GM23338 (cell line): ENCODE data around the gene IER2. TPM values are rescaled to one million over a fixed set of nuclear protein-coding genes. Genes with fewer than 3 reads are reported as not detected.

Source experiments
- ATAC-seq: fragments of 200-7000 bp; cut with Tn5 transposase; 3 replicates; pipeline ENCODE4 v1.9.1; 2020
- DNase-seq: peaks from one replicate; pipeline ENCODE4 v3.0.0-alpha.2; 2015; ENCODE audit warnings: low spot score
- H2AFZ ChIP-seq: fragments of 200-600 bp; sonication (generic); 2 replicates; pipeline ENCODE4 v1.8.0; 2016; ENCODE audit warnings: antibody characterized with exemption, mild to moderate bottlenecking, moderate library complexity
- H3F3A ChIP-seq: fragments of 200-600 bp; sonication (generic); replicated peaks from 2 replicates; pipeline ENCODE4 v1.8.0; 2017; ENCODE audit warnings: antibody characterized with exemption, mixed run types, low read depth
- H3K27ac ChIP-seq: fragments of 200-600 bp; sonication (generic); 2 replicates; pipeline ENCODE4 v1.6.1; 2016; ENCODE audit warnings: low read depth
- H3K27me3 ChIP-seq: fragments of 200-600 bp; sonication (generic); 2 replicates; pipeline ENCODE4 v1.8.0; 2016; ENCODE audit warnings: mild to moderate bottlenecking, mixed run types, moderate library complexity; ENCODE audit not compliant: insufficient read depth
- H3K36me3 ChIP-seq: fragments of 200-600 bp; sonication (generic); 2 replicates; pipeline ENCODE4 v1.8.0; 2016; ENCODE audit warnings: mild to moderate bottlenecking; ENCODE audit not compliant: insufficient read depth
- H3K4me1 ChIP-seq: fragments of 200-600 bp; sonication (generic); 2 replicates; pipeline ENCODE4 v1.8.0; 2016; ENCODE audit warnings: mild to moderate bottlenecking, moderate library complexity; ENCODE audit not compliant: insufficient read depth
- H3K4me2 ChIP-seq: fragments of 200-600 bp; sonication (generic); 2 replicates; pipeline ENCODE4 v1.7.1; 2017; ENCODE audit warnings: mixed run types
- H3K4me3 ChIP-seq: fragments of 200-600 bp; sonication (generic); 2 replicates; pipeline ENCODE4 v1.6.1; 2016; ENCODE audit warnings: mixed run types
- H3K79me2 ChIP-seq: fragments of 200-600 bp; sonication (generic); replicated peaks from 2 replicates; pipeline ENCODE4 v1.8.0; 2017; ENCODE audit warnings: mild to moderate bottlenecking; ENCODE audit not compliant: insufficient read depth
- H3K9me2 ChIP-seq: fragments of 200-600 bp; sonication (generic); 2 replicates; pipeline ENCODE4 v1.8.0; 2017; ENCODE audit not compliant: insufficient read depth
- H4K20me1 ChIP-seq: fragments of 200-600 bp; sonication (generic); replicated peaks from 2 replicates; pipeline ENCODE4 v1.8.0; 2017; ENCODE audit warnings: mild to moderate bottlenecking; ENCODE audit not compliant: insufficient read depth
- H3K27ac Mint-ChIP-seq: 2 replicates; pipeline ENCODE4 v1.8.0; 2020; ENCODE audit warnings: inconsistent platforms, mild to moderate bottlenecking, moderate library complexity, mixed read lengths
- H3K27me3 Mint-ChIP-seq: 3 replicates; pipeline ENCODE4 v1.8.0; 2022; ENCODE audit warnings: low read depth, mild to moderate bottlenecking, moderate library complexity, mixed read lengths, inconsistent platforms; ENCODE audit not compliant: insufficient read depth, poor library complexity
- H3K36me3 Mint-ChIP-seq: 3 replicates; pipeline ENCODE4 v1.8.0; 2021; ENCODE audit warnings: low read depth, mild to moderate bottlenecking, inconsistent platforms, moderate library complexity, mixed read lengths
- H3K4me1 Mint-ChIP-seq: 3 replicates; pipeline ENCODE4 v1.8.0; 2020; ENCODE audit warnings: mild to moderate bottlenecking, inconsistent platforms, mixed read lengths
- H3K4me3 Mint-ChIP-seq: 3 replicates; pipeline ENCODE4 v1.8.0; 2021; ENCODE audit warnings: moderate library complexity, mild to moderate bottlenecking, inconsistent platforms, mixed read lengths
- H3K9me3 Mint-ChIP-seq: 3 replicates; pipeline ENCODE4 v1.8.0; 2020; ENCODE audit warnings: moderate library complexity, mild to moderate bottlenecking, inconsistent platforms, mixed read lengths
- EZH2 ChIP-seq: fragments of 200-600 bp; sonication (generic); IDR thresholded peaks from one replicate; pipeline ENCODE4 v1.8.0; 2017; ENCODE audit warnings: antibody characterized with exemption, mild to moderate bottlenecking, low read depth; ENCODE audit not compliant: unreplicated experiment
- EZH2phosphoT487 ChIP-seq: fragments of 200-600 bp; sonication (generic); IDR thresholded peaks from one replicate; pipeline ENCODE4 v1.8.1; 2018; ENCODE audit warnings: antibody characterized with exemption; ENCODE audit not compliant: unreplicated experiment
- NANOG ChIP-seq: IDR thresholded peaks from 2 replicates; pipeline ENCODE4 v1.6.1; 2016; ENCODE audit warnings: antibody characterized with exemption, borderline replicate concordance
- POLR2AphosphoS5 ChIP-seq: IDR thresholded peaks from 2 replicates; pipeline ENCODE4 v1.6.1; 2016; ENCODE audit warnings: antibody characterized with exemption, low read depth
- STAT1 ChIP-seq: IDR thresholded peaks from one replicate; pipeline ENCODE4 v1.6.1; 2016; ENCODE audit warnings: antibody characterized with exemption; ENCODE audit not compliant: unreplicated experiment
- ZNF114 ChIP-seq: fragments of 250-450 bp; sonication (Bioruptor Pico); IDR thresholded peaks from 2 replicates; pipeline ENCODE4 v1.5.0; 2020; ENCODE audit warnings: mild to moderate bottlenecking, moderate library complexity
- ZNF331 ChIP-seq: fragments of 250-450 bp; sonication (Bioruptor Pico); IDR thresholded peaks from 2 replicates; pipeline ENCODE4 v1.5.0; 2020; ENCODE audit warnings: low read depth, mild to moderate bottlenecking, moderate library complexity
- polyA plus RNA-seq: library from polyadenylated mRNA; unstranded; fragments of >200 nt; fragmentation: Nextera tagmentation; extraction: Ambion mirVana; gene quantifications from 2 replicates; pipeline ENCODE4 v1.2.1, GENCODE V29; 2016
- total RNA-seq: library from RNA; depleted of rRNA; stranded (reverse); fragments of >200 nt; shearing (Covaris generic); gene quantifications from 2 replicates; pipeline ENCODE4 v1.2.3, GENCODE V29; 2014
- TF ChIP-seq, protein P1 (sequence below), 2 experiments: fragments of 200-600 bp in 1 of 2; sonication (generic) in 1 of 2; conservative IDR thresholded peaks; 2 replicates each; pipeline versions ENCODE4 v1.5.1 to v1.6.1; 2016 to 2017; ENCODE audit warnings: antibody characterized with exemption in 2 of 2, low read depth in 2 of 2, mild to moderate bottlenecking in 2 of 2, moderate library complexity in 1 of 2
- TF ChIP-seq, protein P2 (sequence below): fragments of 250-450 bp; sonication (Bioruptor Pico); IDR thresholded peaks from 2 replicates; pipeline ENCODE4 v1.5.0; 2020; ENCODE audit warnings: mild to moderate bottlenecking, moderate library complexity
- TF ChIP-seq, protein P3 (sequence below): IDR thresholded peaks from 2 replicates; pipeline ENCODE4 v1.6.1; 2016; ENCODE audit warnings: antibody characterized with exemption
- TF ChIP-seq, protein P4 (sequence below): IDR thresholded peaks from one replicate; pipeline ENCODE4 v1.6.1; 2018; ENCODE audit warnings: antibody characterized with exemption; ENCODE audit not compliant: unreplicated experiment

Gene IER2
- total and polyA plus RNA-seq, 2 experiments from 2014 or later, result 124 to 191 TPM

DNA sequence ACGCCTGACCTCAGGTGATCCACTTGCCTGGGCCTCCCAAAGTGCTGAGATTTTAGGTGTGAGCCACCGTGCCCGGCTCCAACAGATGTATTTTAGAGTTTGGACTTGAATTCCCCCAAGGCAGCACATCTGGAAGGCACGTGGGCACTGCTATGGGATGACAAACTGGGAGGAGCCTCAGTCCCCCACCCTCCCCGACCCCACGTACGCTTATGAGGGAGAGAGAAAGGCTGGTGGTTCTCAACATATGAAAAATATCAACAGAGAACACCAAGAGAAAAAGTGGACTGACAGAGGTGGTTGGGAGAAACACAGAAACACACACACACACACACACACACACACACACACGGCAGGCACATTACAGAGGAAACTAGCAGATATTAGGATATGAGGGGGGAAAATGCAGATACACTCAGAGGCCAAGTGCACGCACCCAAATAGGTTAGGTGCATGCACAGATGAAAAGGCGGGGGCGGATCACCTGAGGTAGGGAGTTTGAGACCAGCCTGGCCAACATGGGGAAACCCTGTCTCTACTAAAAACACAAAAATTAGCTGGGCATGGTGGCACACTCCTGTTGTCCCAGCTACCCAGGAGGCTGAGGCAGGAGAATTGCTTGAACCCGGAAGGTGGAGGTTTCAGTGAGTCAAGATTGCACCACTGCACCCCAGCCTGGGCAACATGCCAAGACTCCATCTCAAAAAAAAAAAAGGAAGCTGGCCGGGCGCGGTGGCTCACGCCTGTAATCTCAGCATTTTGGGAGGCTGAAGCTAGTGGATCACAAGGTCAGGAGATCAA is 3.2 kb upstream of the IER2 start:
- no peak for DNase-seq
- no peak overlapping the region for H3K27ac Mint-ChIP-seq

More for the DNA sequence above, 3.2 kb upstream of the IER2 start:
- peaks cover 3% of the 10 kb centered on the region; the same call in 1 of the 3 replicates for H3K9me3 Mint-ChIP-seq
- Histone ChIP-seq H4K20me1 (peaks cover 10% of the 10 kb centered on the region; the same call in 1 of the 2 replicates), H3K27me3 (no peaks in the 10 kb centered on the region), H3K4me3 (no peak overlapping the region), H3F3A (peaks cover 8% of the 10 kb centered on the region), H3K4me2 (no peak overlapping the region), H2AFZ (no peak overlapping the region), H3K27ac (no peak overlapping the region), H3K36me3 (no peaks in the 10 kb centered on the region), H3K79me2 (peaks cover 19% of the 10 kb centered on the region), H3K4me1 (no peaks in the 10 kb centered on the region), H3K9me2 (no peaks in the 10 kb centered on the region)
- TF ChIP-seq ZNF114 (CRISPR knock-in tag) (no peak), NANOG (no peak), POLR2AphosphoS5 (no peak), STAT1 (no peak), EZH2phosphoT487 (no peak), ZNF331 (CRISPR knock-in tag) (no peak), EZH2 (no peak)
- TF ChIP-seq, protein P1, sequence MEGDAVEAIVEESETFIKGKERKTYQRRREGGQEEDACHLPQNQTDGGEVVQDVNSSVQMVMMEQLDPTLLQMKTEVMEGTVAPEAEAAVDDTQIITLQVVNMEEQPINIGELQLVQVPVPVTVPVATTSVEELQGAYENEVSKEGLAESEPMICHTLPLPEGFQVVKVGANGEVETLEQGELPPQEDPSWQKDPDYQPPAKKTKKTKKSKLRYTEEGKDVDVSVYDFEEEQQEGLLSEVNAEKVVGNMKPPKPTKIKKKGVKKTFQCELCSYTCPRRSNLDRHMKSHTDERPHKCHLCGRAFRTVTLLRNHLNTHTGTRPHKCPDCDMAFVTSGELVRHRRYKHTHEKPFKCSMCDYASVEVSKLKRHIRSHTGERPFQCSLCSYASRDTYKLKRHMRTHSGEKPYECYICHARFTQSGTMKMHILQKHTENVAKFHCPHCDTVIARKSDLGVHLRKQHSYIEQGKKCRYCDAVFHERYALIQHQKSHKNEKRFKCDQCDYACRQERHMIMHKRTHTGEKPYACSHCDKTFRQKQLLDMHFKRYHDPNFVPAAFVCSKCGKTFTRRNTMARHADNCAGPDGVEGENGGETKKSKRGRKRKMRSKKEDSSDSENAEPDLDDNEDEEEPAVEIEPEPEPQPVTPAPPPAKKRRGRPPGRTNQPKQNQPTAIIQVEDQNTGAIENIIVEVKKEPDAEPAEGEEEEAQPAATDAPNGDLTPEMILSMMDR (conservative IDR thresholded peaks at IDR 0.05; ENCODE audit: low read depth in 2 of 2), result no peak
- TF ChIP-seq, protein P2, sequence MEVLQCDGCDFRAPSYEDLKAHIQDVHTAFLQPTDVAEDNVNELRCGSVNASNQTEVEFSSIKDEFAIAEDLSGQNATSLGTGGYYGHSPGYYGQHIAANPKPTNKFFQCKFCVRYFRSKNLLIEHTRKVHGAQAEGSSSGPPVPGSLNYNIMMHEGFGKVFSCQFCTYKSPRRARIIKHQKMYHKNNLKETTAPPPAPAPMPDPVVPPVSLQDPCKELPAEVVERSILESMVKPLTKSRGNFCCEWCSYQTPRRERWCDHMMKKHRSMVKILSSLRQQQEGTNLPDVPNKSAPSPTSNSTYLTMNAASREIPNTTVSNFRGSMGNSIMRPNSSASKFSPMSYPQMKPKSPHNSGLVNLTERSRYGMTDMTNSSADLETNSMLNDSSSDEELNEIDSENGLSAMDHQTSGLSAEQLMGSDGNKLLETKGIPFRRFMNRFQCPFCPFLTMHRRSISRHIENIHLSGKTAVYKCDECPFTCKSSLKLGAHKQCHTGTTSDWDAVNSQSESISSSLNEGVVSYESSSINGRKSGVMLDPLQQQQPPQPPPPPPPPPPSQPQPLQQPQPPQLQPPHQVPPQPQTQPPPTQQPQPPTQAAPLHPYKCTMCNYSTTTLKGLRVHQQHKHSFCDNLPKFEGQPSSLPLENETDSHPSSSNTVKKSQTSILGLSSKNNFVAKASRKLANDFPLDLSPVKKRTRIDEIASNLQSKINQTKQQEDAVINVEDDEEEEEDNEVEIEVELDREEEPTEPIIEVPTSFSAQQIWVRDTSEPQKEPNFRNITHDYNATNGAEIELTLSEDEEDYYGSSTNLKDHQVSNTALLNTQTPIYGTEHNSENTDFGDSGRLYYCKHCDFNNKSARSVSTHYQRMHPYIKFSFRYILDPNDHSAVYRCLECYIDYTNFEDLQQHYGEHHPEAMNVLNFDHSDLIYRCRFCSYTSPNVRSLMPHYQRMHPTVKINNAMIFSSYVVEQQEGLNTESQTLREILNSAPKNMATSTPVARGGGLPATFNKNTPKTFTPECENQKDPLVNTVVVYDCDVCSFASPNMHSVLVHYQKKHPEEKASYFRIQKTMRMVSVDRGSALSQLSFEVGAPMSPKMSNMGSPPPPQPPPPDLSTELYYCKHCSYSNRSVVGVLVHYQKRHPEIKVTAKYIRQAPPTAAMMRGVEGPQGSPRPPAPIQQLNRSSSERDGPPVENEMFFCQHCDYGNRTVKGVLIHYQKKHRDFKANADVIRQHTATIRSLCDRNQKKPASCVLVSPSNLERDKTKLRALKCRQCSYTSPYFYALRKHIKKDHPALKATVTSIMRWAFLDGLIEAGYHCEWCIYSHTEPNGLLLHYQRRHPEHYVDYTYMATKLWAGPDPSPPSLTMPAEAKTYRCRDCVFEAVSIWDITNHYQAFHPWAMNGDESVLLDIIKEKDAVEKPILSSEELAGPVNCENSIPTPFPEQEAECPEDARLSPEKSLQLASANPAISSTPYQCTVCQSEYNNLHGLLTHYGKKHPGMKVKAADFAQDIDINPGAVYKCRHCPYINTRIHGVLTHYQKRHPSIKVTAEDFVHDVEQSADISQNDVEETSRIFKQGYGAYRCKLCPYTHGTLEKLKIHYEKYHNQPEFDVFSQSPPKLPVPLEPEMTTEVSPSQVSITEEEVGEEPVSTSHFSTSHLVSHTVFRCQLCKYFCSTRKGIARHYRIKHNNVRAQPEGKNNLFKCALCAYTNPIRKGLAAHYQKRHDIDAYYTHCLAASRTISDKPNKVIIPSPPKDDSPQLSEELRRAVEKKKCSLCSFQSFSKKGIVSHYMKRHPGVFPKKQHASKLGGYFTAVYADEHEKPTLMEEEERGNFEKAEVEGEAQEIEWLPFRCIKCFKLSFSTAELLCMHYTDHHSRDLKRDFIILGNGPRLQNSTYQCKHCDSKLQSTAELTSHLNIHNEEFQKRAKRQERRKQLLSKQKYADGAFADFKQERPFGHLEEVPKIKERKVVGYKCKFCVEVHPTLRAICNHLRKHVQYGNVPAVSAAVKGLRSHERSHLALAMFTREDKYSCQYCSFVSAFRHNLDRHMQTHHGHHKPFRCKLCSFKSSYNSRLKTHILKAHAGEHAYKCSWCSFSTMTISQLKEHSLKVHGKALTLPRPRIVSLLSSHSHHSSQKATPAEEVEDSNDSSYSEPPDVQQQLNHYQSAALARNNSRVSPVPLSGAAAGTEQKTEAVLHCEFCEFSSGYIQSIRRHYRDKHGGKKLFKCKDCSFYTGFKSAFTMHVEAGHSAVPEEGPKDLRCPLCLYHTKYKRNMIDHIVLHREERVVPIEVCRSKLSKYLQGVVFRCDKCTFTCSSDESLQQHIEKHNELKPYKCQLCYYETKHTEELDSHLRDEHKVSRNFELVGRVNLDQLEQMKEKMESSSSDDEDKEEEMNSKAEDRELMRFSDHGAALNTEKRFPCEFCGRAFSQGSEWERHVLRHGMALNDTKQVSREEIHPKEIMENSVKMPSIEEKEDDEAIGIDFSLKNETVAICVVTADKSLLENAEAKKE (CRISPR knock-in tag), result no peak
- TF ChIP-seq, protein P3, sequence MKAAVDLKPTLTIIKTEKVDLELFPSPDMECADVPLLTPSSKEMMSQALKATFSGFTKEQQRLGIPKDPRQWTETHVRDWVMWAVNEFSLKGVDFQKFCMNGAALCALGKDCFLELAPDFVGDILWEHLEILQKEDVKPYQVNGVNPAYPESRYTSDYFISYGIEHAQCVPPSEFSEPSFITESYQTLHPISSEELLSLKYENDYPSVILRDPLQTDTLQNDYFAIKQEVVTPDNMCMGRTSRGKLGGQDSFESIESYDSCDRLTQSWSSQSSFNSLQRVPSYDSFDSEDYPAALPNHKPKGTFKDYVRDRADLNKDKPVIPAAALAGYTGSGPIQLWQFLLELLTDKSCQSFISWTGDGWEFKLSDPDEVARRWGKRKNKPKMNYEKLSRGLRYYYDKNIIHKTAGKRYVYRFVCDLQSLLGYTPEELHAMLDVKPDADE, result no peak
- TF ChIP-seq, protein P4, sequence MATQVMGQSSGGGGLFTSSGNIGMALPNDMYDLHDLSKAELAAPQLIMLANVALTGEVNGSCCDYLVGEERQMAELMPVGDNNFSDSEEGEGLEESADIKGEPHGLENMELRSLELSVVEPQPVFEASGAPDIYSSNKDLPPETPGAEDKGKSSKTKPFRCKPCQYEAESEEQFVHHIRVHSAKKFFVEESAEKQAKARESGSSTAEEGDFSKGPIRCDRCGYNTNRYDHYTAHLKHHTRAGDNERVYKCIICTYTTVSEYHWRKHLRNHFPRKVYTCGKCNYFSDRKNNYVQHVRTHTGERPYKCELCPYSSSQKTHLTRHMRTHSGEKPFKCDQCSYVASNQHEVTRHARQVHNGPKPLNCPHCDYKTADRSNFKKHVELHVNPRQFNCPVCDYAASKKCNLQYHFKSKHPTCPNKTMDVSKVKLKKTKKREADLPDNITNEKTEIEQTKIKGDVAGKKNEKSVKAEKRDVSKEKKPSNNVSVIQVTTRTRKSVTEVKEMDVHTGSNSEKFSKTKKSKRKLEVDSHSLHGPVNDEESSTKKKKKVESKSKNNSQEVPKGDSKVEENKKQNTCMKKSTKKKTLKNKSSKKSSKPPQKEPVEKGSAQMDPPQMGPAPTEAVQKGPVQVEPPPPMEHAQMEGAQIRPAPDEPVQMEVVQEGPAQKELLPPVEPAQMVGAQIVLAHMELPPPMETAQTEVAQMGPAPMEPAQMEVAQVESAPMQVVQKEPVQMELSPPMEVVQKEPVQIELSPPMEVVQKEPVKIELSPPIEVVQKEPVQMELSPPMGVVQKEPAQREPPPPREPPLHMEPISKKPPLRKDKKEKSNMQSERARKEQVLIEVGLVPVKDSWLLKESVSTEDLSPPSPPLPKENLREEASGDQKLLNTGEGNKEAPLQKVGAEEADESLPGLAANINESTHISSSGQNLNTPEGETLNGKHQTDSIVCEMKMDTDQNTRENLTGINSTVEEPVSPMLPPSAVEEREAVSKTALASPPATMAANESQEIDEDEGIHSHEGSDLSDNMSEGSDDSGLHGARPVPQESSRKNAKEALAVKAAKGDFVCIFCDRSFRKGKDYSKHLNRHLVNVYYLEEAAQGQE, result no peak
- H3K4me3 Mint-ChIP-seq, result no peak overlapping the region
- peaks cover 9% of the 10 kb centered on the region for H3K4me1 Mint-ChIP-seq
- peaks cover 20% of the 10 kb centered on the region for H3K27me3 Mint-ChIP-seq
- no peak for ATAC-seq
- peaks cover 15% of the 10 kb centered on the region for H3K36me3 Mint-ChIP-seq
